ENCODE measurements around the gene BRIP1. TPM values are rescaled to one million over a fixed set of nuclear protein-coding genes. Genes with fewer than 3 reads are reported as not detected.

The BRIP1 gene
- total and polyA plus RNA-seq, 10 of the 15 experiments (the other 5 are each of a cell fraction or from before 2014, with no cell fraction given) = 4.0 to 24.2 (median 12.8) TPM

- TF ChIP-seq PKNOX1 (IDR thresholded peaks at IDR 0.05) (peak; percentile 47; the same call in 1 of the 2 replicates), ZBTB40 (IDR thresholded peaks at IDR 0.05; ENCODE audit: borderline replicate concordance) (peak; percentile 8; the same call in 1 of the 2 replicates), HDGF (IDR thresholded peaks at IDR 0.05) (0 out of 2 replicates have a peak, but pooled peaks have one; percentile 65), BCL11A (IDR thresholded peaks at IDR 0.05; ENCODE audit: low read depth, low read length) (no peak), FOS (IDR thresholded peaks at IDR 0.05; ENCODE audit: borderline replicate concordance, extremely low read depth, insufficient read length) (peak; percentile 71), KDM1A (IDR thresholded peaks at IDR 0.05; ENCODE audit: borderline replicate concordance) (no peak), NFYB (IDR thresholded peaks at IDR 0.05; ENCODE audit: insufficient read depth, low read depth, low read length) (peak; percentile 93), RCOR1 (conservative IDR thresholded peaks at IDR 0.05; ENCODE audit: low read depth, low read length) (no peak), CBFB (IDR thresholded peaks at IDR 0.05; ENCODE audit: low read depth) (peak; percentile 89), YY1 (IDR thresholded peaks at IDR 0.05; ENCODE audit: low read depth, low read length) (peak; percentile 20; the same call in 1 of the 2 replicates), LARP7 (IDR thresholded peaks at IDR 0.05) (peak; percentile 67), USF2 (IDR thresholded peaks at IDR 0.05; ENCODE audit: borderline replicate concordance, low read depth, low read length) (no peak), CEBPB (IDR thresholded peaks at IDR 0.05; ENCODE audit: borderline replicate concordance in 1 of 2, low read depth in 2 of 2, low read length in 2 of 2) (no peak), RUNX3 (IDR thresholded peaks at IDR 0.05; ENCODE audit: low read length) (peak; percentile 72), ATF3 (IDR thresholded peaks at IDR 0.05; ENCODE audit: borderline replicate concordance, extremely low read depth, low read depth, low read length) (no peak), MTA3 (IDR thresholded peaks at IDR 0.05; ENCODE audit: borderline replicate concordance, low read length) (no peak), HDAC6 (IDR thresholded peaks at IDR 0.05; ENCODE audit: unreplicated experiment) (no peak), NR2F1 (conservative IDR thresholded peaks at IDR 0.05) (peak; percentile 54; the same call in 1 of the 2 replicates), ATF7 (IDR thresholded peaks at IDR 0.05; ENCODE audit: low read depth) (no peak), SREBF1 (IDR thresholded peaks at IDR 0.05; ENCODE audit: low read length) (no peak), RB1 (IDR thresholded peaks at IDR 0.05; ENCODE audit: borderline replicate concordance) (peak; percentile 96), CHD4 (IDR thresholded peaks at IDR 0.05) (no peak), FOXK2 (IDR thresholded peaks at IDR 0.05) (no peak), MYB (IDR thresholded peaks at IDR 0.05; ENCODE audit: borderline replicate concordance, low read depth, low read length) (no peak), RFX5 (IDR thresholded peaks at IDR 0.05; ENCODE audit: low read depth, low read length) (no peak)
Observed at GRCh38 chr17:61862975-61863800, at the start of gene BRIP1 (continued).
